WTC11 (cell line): ENCODE measurements around the gene INAFM2. TPM values are rescaled to one million over a fixed set of nuclear protein-coding genes. Genes with fewer than 3 reads are reported as not detected.
A peak's percentile ranks its signal among the peaks of the same experiment; 100 is the strongest.

Source experiments
- ATAC-seq: fragments of 200-7000 bp; cut with Tn5 transposase; 2 replicates; pipeline ENCODE4 v1.10.0; 2021; ENCODE audit warnings: mild to moderate bottlenecking, moderate library complexity
- CTCF ChIA-PET: fragments of 300-600 bp; sonication (Branson Sonifier 250); formaldehyde crosslinking; loops from one replicate; lab custom pipeline; 2021; ENCODE audit warnings: antibody characterized with exemption; lab: Charles Lee
- POLR2A ChIA-PET: fragments of 350-600 bp; sonication (Branson Sonifier 250); formaldehyde crosslinking; loops from one replicate; lab custom pipeline; 2021; ENCODE audit warnings: antibody characterized with exemption; lab: Charles Lee
- DNase-seq: peaks from one replicate; pipeline ENCODE4 v3.0.0; 2021; ENCODE audit warnings: low spot score
- H3K27ac Mint-ChIP-seq: 2 replicates; pipeline ENCODE4 v1.8.0; 2021; ENCODE audit warnings: mixed read lengths
- H3K27me3 Mint-ChIP-seq: 2 replicates; pipeline ENCODE4 v1.8.0; 2021; ENCODE audit warnings: low read depth, mild to moderate bottlenecking, moderate library complexity, mixed read lengths
- H3K36me3 Mint-ChIP-seq: 2 replicates; pipeline ENCODE4 v1.8.0; 2021; ENCODE audit warnings: mixed read lengths
- H3K4me1 Mint-ChIP-seq: 2 replicates; pipeline ENCODE4 v1.8.0; 2022; ENCODE audit warnings: mixed read lengths
- H3K4me3 Mint-ChIP-seq: 2 replicates; pipeline ENCODE4 v1.8.0; 2021; ENCODE audit warnings: mild to moderate bottlenecking, moderate library complexity, mixed read lengths
- H3K9me3 Mint-ChIP-seq: 2 replicates; pipeline ENCODE4 v1.8.0; 2021; ENCODE audit warnings: mixed read lengths
- ELF4 ChIP-seq: sonication (generic); formaldehyde crosslinking; IDR thresholded peaks from 2 replicates; pipeline ENCODE4 v1.8.1; 2022; ENCODE audit warnings: low read depth, mild to moderate bottlenecking, moderate library complexity, missing genetic modification reagents
- FOXP1 ChIP-seq: sonication (generic); formaldehyde crosslinking; IDR thresholded peaks from 2 replicates; pipeline ENCODE4 v1.8.0; 2022; ENCODE audit warnings: missing genetic modification reagents, mild to moderate bottlenecking, moderate library complexity, borderline replicate concordance
- GRHL2 ChIP-seq: fragments of 250-450 bp; sonication (Bioruptor Pico); IDR thresholded peaks from 2 replicates; pipeline ENCODE4 v1.8.0; 2022; ENCODE audit warnings: mild to moderate bottlenecking, moderate library complexity; ENCODE audit not compliant: insufficient replicate concordance, severe bottlenecking
- HMGA2 ChIP-seq: fragments of 250-450 bp; sonication (Bioruptor Pico); IDR thresholded peaks from 2 replicates; pipeline ENCODE4 v1.4.0; 2021; ENCODE audit warnings: mild to moderate bottlenecking, moderate library complexity
- NFATC4 ChIP-seq: fragments of 250-450 bp; sonication (Bioruptor Pico); IDR thresholded peaks from 2 replicates; pipeline ENCODE4 v1.9.0; 2021; ENCODE audit warnings: mild to moderate bottlenecking
- NFE2L1 ChIP-seq: sonication (generic); formaldehyde crosslinking; IDR thresholded peaks from 2 replicates; pipeline ENCODE4 v1.8.1; 2023; ENCODE audit warnings: missing genetic modification reagents
- NR1H2 ChIP-seq: sonication (generic); formaldehyde crosslinking; IDR thresholded peaks from 2 replicates; pipeline ENCODE4 v1.9.0; 2021; ENCODE audit warnings: mild to moderate bottlenecking, moderate library complexity, missing genetic modification reagents
- SMAD4 ChIP-seq: sonication (generic); formaldehyde crosslinking; IDR thresholded peaks from 2 replicates; pipeline ENCODE4 v1.8.0; 2022; ENCODE audit warnings: mild to moderate bottlenecking, missing genetic modification reagents
- SP1 ChIP-seq: sonication (generic); formaldehyde crosslinking; conservative IDR thresholded peaks from 2 replicates; pipeline ENCODE4 v1.8.1; 2022; ENCODE audit warnings: missing genetic modification reagents
- TEAD1 ChIP-seq: sonication (generic); formaldehyde crosslinking; IDR thresholded peaks from 2 replicates; pipeline ENCODE4 v1.8.0; 2022; ENCODE audit warnings: mild to moderate bottlenecking, missing genetic modification reagents
- ZNF138 ChIP-seq: sonication (generic); formaldehyde crosslinking; conservative IDR thresholded peaks from 2 replicates; pipeline ENCODE4 v1.8.1; 2022; ENCODE audit warnings: mild to moderate bottlenecking, moderate library complexity, missing genetic modification reagents
- ZNF219 ChIP-seq: sonication (generic); formaldehyde crosslinking; IDR thresholded peaks from 2 replicates; pipeline ENCODE4 v1.8.0; 2023; ENCODE audit warnings: missing genetic modification reagents, mild to moderate bottlenecking, borderline replicate concordance
- ZNF263 ChIP-seq: sonication (generic); formaldehyde crosslinking; IDR thresholded peaks from 2 replicates; pipeline ENCODE4 v1.8.1; 2022; ENCODE audit warnings: low read depth, mild to moderate bottlenecking, moderate library complexity, missing genetic modification reagents
- ZNF396 ChIP-seq: fragments of 250-450 bp; sonication (Bioruptor Pico); IDR thresholded peaks from 2 replicates; pipeline ENCODE4 v1.8.0; 2021; ENCODE audit warnings: mild to moderate bottlenecking, moderate library complexity, borderline replicate concordance
- ZNF416 ChIP-seq: fragments of 250-450 bp; sonication (Bioruptor Pico); IDR thresholded peaks from 2 replicates; pipeline ENCODE4 v1.9.0; 2021; ENCODE audit warnings: mild to moderate bottlenecking, inconsistent platforms
- total RNA-seq: library from RNA; stranded (reverse); gene quantifications from 3 replicates; pipeline ENCODE4 v1.2.3, GENCODE V29; 2021
- TF ChIP-seq, protein P1 (sequence below): fragments of 200-600 bp; IDR thresholded peaks from 2 replicates; pipeline ENCODE4 v1.8.0; 2022; ENCODE audit warnings: antibody characterized with exemption
- TF ChIP-seq, protein P2 (sequence below): sonication (generic); formaldehyde crosslinking; IDR thresholded peaks from 2 replicates; pipeline ENCODE4 v1.8.1; 2023; ENCODE audit warnings: mild to moderate bottlenecking, missing genetic modification reagents, moderate library complexity
- TF ChIP-seq, protein P3 (sequence below): sonication (generic); formaldehyde crosslinking; IDR thresholded peaks from 2 replicates; pipeline ENCODE4 v1.8.1; 2022; ENCODE audit warnings: mild to moderate bottlenecking, moderate library complexity, missing genetic modification reagents
- TF ChIP-seq, protein P4 (sequence below): sonication (generic); formaldehyde crosslinking; IDR thresholded peaks from 2 replicates; pipeline ENCODE4 v1.8.0; 2022; ENCODE audit warnings: missing genetic modification reagents
- TF ChIP-seq, protein P5 (sequence below): fragments of 250-450 bp; sonication (Bioruptor Pico); IDR thresholded peaks from 2 replicates; pipeline ENCODE4 v2.1.2; 2022; ENCODE audit warnings: mild to moderate bottlenecking, moderate library complexity
- TF ChIP-seq, protein P6 (sequence below): sonication (generic); formaldehyde crosslinking; IDR thresholded peaks from 2 replicates; pipeline ENCODE4 v1.8.1; 2022; ENCODE audit warnings: low read depth, missing genetic modification reagents, borderline replicate concordance

Gene INAFM2
- total RNA-seq, 1 experiment from 2014 or later: 34.2 TPM

DNA sequence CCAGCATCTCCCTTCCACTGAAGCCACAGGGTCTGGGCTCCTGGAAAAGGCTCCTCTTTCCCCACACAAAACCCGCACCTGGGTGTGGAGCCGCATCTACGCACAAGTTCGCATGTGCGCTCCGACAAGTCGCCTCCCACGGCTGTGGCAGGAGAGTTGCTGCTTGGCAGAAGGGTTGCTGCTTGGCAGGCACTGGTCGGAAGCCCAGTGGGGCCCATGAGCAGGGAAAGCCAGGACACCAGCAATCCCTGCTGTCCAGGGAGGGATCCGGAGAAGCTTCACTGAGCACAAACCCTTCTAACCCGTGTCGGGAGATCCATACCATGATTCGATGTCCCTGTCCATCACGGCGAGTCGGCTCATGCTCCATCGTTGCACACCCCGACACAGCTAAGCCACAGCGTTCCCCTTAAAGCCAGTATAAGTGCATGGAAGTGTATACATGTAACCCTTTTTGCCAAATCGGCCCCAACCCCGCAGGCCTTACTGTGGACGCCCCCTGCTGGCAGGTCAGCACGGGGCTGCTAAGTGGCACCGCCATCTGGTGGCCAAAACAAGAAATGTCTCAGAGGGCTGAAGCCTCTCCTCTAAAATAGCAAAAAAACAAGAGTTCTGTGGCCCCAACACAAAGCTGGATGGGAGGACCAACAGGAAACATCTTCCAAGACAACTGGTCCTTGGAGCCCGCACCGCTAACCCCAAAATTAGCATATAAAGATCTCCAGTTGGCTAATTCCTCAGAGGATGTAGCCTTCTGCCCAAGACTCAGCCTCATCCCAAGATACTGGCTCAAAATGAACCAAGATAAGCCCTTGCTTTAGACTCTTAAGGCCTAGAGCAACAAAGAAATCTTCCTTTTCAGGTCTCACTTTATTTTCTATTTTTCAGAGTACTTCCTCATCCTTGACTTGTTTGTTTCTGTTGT, 48.9 kb upstream of the INAFM2 start:
- Mint-ChIP-seq H3K27me3 (peaks cover 17% of the 10 kb centered on the region), H3K4me1 (peaks cover 25% of the 10 kb centered on the region), H3K9me3 (no peaks in the 10 kb centered on the region), H3K27ac (peak overlapping the region; percentile 79; the same call in 1 of the 2 replicates), H3K4me3 (no peak overlapping the region), H3K36me3 (no peaks in the 10 kb centered on the region)
- TF ChIP-seq GRHL2: no peak
- TF ChIP-seq SP1 (CRISPR knock-in tag): no peak
- TF ChIP-seq TEAD1 (CRISPR knock-in tag): 0 out of 2 replicates have a peak, but pooled peaks have one; percentile 32
- TF ChIP-seq, protein P1, sequence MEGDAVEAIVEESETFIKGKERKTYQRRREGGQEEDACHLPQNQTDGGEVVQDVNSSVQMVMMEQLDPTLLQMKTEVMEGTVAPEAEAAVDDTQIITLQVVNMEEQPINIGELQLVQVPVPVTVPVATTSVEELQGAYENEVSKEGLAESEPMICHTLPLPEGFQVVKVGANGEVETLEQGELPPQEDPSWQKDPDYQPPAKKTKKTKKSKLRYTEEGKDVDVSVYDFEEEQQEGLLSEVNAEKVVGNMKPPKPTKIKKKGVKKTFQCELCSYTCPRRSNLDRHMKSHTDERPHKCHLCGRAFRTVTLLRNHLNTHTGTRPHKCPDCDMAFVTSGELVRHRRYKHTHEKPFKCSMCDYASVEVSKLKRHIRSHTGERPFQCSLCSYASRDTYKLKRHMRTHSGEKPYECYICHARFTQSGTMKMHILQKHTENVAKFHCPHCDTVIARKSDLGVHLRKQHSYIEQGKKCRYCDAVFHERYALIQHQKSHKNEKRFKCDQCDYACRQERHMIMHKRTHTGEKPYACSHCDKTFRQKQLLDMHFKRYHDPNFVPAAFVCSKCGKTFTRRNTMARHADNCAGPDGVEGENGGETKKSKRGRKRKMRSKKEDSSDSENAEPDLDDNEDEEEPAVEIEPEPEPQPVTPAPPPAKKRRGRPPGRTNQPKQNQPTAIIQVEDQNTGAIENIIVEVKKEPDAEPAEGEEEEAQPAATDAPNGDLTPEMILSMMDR: peak; percentile 100
- ChIA-PET CTCF (interaction anchor here (0.6 to 12.1 kb wide), 83 partner anchors 9 to 590 kb away, joined by 3 to 690 read pairs (median 5); partner anchors contain the start of genes ANKRD63, BMF, BUB1B and CCDC9B), POLR2A (interaction anchor here (1.0 to 1.5 kb wide), 3 partner anchors 16 to 599 kb away, joined by 3 to 4 read pairs (median 3); no protein-coding TSS in a partner anchor)
- DNase-seq: peak; percentile 88
- peak; percentile 35 for ATAC-seq

DNA sequence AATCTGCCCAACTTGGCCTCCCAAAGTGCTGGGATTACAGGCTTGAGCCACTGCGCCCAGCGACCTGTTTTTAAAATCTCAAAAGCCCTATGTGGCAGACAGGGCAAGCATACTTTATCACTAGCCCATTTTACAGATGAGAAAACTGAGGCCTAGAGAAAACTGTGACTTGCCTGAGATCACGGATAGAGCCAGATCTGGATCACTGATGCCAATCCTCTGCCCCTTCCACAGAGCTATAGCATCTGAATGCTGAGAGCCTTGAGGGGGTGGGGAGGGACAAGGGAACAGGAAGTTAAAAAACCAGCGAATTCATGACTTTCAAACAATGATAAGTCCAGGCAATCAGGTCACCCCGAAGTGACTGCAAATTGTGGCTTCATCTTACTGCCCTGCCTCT, 48.0 kb upstream of the INAFM2 start:
- no peak overlapping the region for H3K4me3 Mint-ChIP-seq
- no peak for ATAC-seq
- peaks cover 31% of the 10 kb centered on the region for H3K4me1 Mint-ChIP-seq
- TF ChIP-seq ZNF138 (no peak), SMAD4 (no peak), ELF4 (CRISPR knock-in tag) (no peak), TEAD1 (CRISPR knock-in tag) (no peak), ZNF263 (CRISPR knock-in tag) (no peak)
- TF ChIP-seq, protein P2, sequence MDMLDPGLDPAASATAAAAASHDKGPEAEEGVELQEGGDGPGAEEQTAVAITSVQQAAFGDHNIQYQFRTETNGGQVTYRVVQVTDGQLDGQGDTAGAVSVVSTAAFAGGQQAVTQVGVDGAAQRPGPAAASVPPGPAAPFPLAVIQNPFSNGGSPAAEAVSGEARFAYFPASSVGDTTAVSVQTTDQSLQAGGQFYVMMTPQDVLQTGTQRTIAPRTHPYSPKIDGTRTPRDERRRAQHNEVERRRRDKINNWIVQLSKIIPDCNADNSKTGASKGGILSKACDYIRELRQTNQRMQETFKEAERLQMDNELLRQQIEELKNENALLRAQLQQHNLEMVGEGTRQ: no peak
- TF ChIP-seq, protein P3, sequence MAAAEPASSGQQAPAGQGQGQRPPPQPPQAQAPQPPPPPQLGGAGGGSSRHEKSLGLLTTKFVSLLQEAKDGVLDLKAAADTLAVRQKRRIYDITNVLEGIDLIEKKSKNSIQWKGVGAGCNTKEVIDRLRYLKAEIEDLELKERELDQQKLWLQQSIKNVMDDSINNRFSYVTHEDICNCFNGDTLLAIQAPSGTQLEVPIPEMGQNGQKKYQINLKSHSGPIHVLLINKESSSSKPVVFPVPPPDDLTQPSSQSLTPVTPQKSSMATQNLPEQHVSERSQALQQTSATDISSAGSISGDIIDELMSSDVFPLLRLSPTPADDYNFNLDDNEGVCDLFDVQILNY: no peak
- TF ChIP-seq, protein P4, sequence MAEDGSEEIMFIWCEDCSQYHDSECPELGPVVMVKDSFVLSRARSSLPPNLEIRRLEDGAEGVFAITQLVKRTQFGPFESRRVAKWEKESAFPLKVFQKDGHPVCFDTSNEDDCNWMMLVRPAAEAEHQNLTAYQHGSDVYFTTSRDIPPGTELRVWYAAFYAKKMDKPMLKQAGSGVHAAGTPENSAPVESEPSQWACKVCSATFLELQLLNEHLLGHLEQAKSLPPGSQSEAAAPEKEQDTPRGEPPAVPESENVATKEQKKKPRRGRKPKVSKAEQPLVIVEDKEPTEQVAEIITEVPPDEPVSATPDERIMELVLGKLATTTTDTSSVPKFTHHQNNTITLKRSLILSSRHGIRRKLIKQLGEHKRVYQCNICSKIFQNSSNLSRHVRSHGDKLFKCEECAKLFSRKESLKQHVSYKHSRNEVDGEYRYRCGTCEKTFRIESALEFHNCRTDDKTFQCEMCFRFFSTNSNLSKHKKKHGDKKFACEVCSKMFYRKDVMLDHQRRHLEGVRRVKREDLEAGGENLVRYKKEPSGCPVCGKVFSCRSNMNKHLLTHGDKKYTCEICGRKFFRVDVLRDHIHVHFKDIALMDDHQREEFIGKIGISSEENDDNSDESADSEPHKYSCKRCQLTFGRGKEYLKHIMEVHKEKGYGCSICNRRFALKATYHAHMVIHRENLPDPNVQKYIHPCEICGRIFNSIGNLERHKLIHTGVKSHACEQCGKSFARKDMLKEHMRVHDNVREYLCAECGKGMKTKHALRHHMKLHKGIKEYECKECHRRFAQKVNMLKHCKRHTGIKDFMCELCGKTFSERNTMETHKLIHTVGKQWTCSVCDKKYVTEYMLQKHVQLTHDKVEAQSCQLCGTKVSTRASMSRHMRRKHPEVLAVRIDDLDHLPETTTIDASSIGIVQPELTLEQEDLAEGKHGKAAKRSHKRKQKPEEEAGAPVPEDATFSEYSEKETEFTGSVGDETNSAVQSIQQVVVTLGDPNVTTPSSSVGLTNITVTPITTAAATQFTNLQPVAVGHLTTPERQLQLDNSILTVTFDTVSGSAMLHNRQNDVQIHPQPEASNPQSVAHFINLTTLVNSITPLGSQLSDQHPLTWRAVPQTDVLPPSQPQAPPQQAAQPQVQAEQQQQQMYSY: no peak
- H3K36me3 Mint-ChIP-seq: no peaks in the 10 kb centered on the region
- ChIA-PET POLR2A (no interaction called here), CTCF (interaction anchor here (0.9 to 12.1 kb wide), 12 partner anchors 8 to 230 kb away, joined by 3 to 690 read pairs (median 90); partner anchors contain the start of genes ANKRD63, CCDC9B, INAFM2 and PAK6)
- no peaks in the 10 kb centered on the region for H3K9me3 Mint-ChIP-seq
- H3K27me3 Mint-ChIP-seq: peaks cover 26% of the 10 kb centered on the region
- no peak for DNase-seq
- H3K27ac Mint-ChIP-seq: no peak overlapping the region

DNA sequence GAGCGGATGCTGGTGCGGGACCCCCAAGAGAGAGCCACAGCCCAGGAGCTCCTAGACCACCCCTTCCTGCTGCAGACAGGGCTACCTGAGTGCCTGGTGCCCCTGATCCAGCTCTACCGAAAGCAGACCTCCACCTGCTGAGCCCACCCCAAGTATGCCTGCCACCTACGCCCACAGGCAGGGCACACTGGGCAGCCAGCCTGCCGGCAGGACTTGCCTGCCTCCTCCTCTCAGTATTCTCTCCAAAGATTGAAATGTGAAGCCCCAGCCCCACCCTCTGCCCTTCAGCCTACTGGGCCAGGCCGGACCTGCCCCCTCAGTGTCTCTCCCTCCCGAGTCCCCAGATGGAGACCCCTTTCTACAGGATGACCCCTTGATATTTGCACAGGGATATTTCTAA, 47.5 kb upstream of the INAFM2 start:
- H3K27ac Mint-ChIP-seq: no peak overlapping the region
- H3K4me1 Mint-ChIP-seq: peaks cover 36% of the 10 kb centered on the region
- POLR2A ChIA-PET: interaction anchor here (0.8 kb wide), 1 partner anchor 39 kb away, joined by 5 read pairs; no protein-coding TSS in a partner anchor
- TF ChIP-seq NFE2L1 (no peak), ZNF396 (no peak), ZNF263 (CRISPR knock-in tag) (no peak), NR1H2 (CRISPR knock-in tag) (no peak), HMGA2 (CRISPR knock-in tag) (no peak), NFATC4 (CRISPR knock-in tag) (no peak), ZNF416 (no peak), FOXP1 (CRISPR knock-in tag) (no peak), ZNF219 (CRISPR knock-in tag) (no peak)
- TF ChIP-seq, protein P5, sequence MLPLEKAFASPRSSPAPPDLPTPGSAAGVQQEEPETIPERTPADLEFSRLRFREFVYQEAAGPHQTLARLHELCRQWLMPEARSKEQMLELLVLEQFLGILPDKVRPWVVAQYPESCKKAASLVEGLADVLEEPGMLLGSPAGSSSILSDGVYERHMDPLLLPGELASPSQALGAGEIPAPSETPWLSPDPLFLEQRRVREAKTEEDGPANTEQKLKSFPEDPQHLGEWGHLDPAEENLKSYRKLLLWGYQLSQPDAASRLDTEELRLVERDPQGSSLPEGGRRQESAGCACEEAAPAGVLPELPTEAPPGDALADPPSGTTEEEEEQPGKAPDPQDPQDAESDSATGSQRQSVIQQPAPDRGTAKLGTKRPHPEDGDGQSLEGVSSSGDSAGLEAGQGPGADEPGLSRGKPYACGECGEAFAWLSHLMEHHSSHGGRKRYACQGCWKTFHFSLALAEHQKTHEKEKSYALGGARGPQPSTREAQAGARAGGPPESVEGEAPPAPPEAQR: no peak
- TF ChIP-seq, protein P6, sequence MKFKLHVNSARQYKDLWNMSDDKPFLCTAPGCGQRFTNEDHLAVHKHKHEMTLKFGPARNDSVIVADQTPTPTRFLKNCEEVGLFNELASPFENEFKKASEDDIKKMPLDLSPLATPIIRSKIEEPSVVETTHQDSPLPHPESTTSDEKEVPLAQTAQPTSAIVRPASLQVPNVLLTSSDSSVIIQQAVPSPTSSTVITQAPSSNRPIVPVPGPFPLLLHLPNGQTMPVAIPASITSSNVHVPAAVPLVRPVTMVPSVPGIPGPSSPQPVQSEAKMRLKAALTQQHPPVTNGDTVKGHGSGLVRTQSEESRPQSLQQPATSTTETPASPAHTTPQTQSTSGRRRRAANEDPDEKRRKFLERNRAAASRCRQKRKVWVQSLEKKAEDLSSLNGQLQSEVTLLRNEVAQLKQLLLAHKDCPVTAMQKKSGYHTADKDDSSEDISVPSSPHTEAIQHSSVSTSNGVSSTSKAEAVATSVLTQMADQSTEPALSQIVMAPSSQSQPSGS (CRISPR knock-in tag): no peak

More for the DNA sequence above, 47.5 kb upstream of the INAFM2 start:
- no peak for ATAC-seq
- no peaks in the 10 kb centered on the region for H3K36me3 Mint-ChIP-seq
- H3K4me3 Mint-ChIP-seq: no peak overlapping the region
- no peak for DNase-seq
- CTCF ChIA-PET: interaction anchor here (1.2 to 12.1 kb wide), 5 partner anchors 24 to 62 kb away, joined by 3 to 690 read pairs (median 224); partner anchors contain the start of genes CCDC9B, INAFM2 and PLCB2
- H3K27me3 Mint-ChIP-seq: peaks cover 30% of the 10 kb centered on the region
- no peaks in the 10 kb centered on the region for H3K9me3 Mint-ChIP-seq
